Testis (tissue), 3 donors: ENCODE results near the gene RAPGEF5. TPM values are rescaled to one million over a fixed set of nuclear protein-coding genes. Genes with fewer than 3 reads are reported as not detected.

ENCODE experiments used
- DNase-seq: peaks from one replicate; pipeline ENCODE4 v3.0.0-alpha.2; 2019
- H3K27ac ChIP-seq, 2 donors: fragments of 200-600 bp; sonication (generic); one replicate each; pipeline ENCODE4 v1.5.1; 2019
- H3K27me3 ChIP-seq: fragments of 200-600 bp; sonication (generic); one replicate; pipeline ENCODE4 v1.5.1; 2019
- H3K36me3 ChIP-seq: fragments of 200-600 bp; sonication (generic); one replicate; pipeline ENCODE4 v1.5.1; 2017; ENCODE audit warnings: low read depth; ENCODE audit errors: missing control alignments
- H3K4me1 ChIP-seq: fragments of 200-600 bp; sonication (generic); one replicate; pipeline ENCODE4 v1.5.1; 2019
- H3K4me3 ChIP-seq, 2 donors: fragments of 200-600 bp; sonication (generic); one replicate each; pipeline ENCODE4 v1.5.1; 2017 to 2019
- H3K9me3 ChIP-seq: fragments of 200-600 bp; sonication (generic); one replicate; pipeline ENCODE4 v1.5.1; 2017
- POLR2A ChIP-seq: fragments of 450-650 bp; IDR thresholded peaks from one replicate; pipeline ENCODE4 v1.6.1; 2017; ENCODE audit warnings: antibody characterized with exemption, mild to moderate bottlenecking, moderate library complexity
- whole genome bisulfite sequencing, 2 donors: methylation state at CpG; one replicate each; pipeline ENCODE4 v1.1.5; 2018; 5-methylcytosine and 5-hydroxymethylcytosine counted together
- intact Hi-C: fragments of 100-400 bp; cut with DNase I; formaldehyde crosslinking; loops from one replicate; pipeline ENCODE4 v1.15.1; 2023; ENCODE audit warnings: low total_unique reads
- polyA plus RNA-seq: library from polyadenylated mRNA; stranded (reverse); fragments of 350-450 nt; fragmentation: Illumina TruSeq; extraction: RNeasy Lipid Tissue Mini Kit (QIAGEN cat#74804); gene quantifications from one replicate; pipeline ENCODE4 v1.2.3, GENCODE V29; 2014; ENCODE audit warnings: low read depth, low replicate concordance; ENCODE audit not compliant: insufficient read depth
- total RNA-seq, 2 donors: library from RNA; depleted of rRNA; stranded (reverse); fragments of >200 nt; gene quantifications; one replicate each; pipeline ENCODE4 v1.2.3, GENCODE V29; 2016
- TF ChIP-seq, protein P1 (sequence below), 3 experiments: fragments of 450-650 bp in 2 of 3; fragments of 200-600 bp in 1 of 3; sonication (generic) in 1 of 3; IDR thresholded peaks; one replicate each; pipeline ENCODE4 v1.5.1; 2016 to 2019; ENCODE audit warnings: antibody characterized with exemption in 3 of 3, mild to moderate bottlenecking in 2 of 3, moderate library complexity in 1 of 3

Gene RAPGEF5
- total and polyA plus RNA-seq, 3 donors from 2014 or later = 16.8 to 67.5 (median 63.8) TPM

DNA sequence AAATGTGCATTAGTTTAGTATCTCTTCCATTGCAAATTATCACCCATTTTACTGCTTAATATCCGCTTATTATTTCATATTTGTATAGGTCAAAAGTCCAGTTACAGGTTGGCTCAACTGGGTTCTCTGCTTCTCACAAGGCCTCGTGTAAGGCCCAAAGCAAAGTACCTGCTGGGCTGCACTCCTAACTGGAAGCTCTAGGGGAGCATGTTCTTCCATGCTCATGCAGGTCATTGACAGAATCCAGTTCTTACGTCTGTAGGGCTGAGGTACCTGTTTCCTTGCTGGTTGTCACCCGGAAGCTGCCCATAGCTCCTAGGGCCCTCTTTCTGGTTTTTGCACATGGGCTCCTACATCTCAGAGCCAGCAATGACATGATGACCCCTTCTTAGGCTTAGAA lies 79.6 kb downstream of the RAPGEF5 start:
- H3K4me3 ChIP-seq = no peak overlapping the region
- H3K27me3 ChIP-seq = no peaks in the 10 kb centered on the region
- no peaks in the 10 kb centered on the region for H3K4me1 ChIP-seq
- no peak for DNase-seq
- intact Hi-C loops = no loop called here
- no peak overlapping the region for H3K27ac ChIP-seq
- no peaks in the 10 kb centered on the region for H3K9me3 ChIP-seq
- no peaks in the 10 kb centered on the region for H3K36me3 ChIP-seq
- TF ChIP-seq, protein P1, sequence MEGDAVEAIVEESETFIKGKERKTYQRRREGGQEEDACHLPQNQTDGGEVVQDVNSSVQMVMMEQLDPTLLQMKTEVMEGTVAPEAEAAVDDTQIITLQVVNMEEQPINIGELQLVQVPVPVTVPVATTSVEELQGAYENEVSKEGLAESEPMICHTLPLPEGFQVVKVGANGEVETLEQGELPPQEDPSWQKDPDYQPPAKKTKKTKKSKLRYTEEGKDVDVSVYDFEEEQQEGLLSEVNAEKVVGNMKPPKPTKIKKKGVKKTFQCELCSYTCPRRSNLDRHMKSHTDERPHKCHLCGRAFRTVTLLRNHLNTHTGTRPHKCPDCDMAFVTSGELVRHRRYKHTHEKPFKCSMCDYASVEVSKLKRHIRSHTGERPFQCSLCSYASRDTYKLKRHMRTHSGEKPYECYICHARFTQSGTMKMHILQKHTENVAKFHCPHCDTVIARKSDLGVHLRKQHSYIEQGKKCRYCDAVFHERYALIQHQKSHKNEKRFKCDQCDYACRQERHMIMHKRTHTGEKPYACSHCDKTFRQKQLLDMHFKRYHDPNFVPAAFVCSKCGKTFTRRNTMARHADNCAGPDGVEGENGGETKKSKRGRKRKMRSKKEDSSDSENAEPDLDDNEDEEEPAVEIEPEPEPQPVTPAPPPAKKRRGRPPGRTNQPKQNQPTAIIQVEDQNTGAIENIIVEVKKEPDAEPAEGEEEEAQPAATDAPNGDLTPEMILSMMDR (IDR thresholded peaks at IDR 0.05) = no peak
- 95 to 96% methylated on average over 4 of the region's 4 CpGs for WGBS, 2 donors

DNA sequence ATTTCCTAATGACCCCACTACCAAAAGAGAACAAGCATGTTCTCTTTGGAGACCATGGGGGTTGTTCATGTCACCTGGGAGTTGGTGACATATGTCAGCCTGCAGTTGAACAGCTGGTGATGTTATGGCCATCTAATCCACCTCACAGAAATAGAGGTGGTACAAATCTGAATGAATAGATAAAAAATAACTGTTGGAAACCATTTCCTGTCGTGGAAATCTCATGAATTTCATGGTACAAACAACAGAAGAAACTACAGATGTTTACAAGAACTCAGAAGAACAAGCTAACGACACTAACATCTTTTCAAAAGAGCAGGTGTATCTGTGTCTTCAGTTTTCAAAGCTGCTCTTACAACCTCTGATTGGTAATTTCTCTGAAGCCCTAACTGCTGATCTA lies 81.3 kb downstream of the RAPGEF5 start:
- Histone ChIP-seq H3K9me3 (no peaks in the 10 kb centered on the region), H3K36me3 (no peaks in the 10 kb centered on the region), H3K27me3 (no peaks in the 10 kb centered on the region), H3K4me1 (no peaks in the 10 kb centered on the region), H3K27ac (no peak overlapping the region), H3K4me3 (no peak overlapping the region)
- intact Hi-C loops = no loop called here
- TF ChIP-seq POLR2A = no peak
- TF ChIP-seq, protein P1 (IDR thresholded peaks at IDR 0.05) = no peak
- 91 to 94% methylated on average over 2 of the region's 2 CpGs for WGBS, 2 donors
- DNase-seq = no peak

DNA sequence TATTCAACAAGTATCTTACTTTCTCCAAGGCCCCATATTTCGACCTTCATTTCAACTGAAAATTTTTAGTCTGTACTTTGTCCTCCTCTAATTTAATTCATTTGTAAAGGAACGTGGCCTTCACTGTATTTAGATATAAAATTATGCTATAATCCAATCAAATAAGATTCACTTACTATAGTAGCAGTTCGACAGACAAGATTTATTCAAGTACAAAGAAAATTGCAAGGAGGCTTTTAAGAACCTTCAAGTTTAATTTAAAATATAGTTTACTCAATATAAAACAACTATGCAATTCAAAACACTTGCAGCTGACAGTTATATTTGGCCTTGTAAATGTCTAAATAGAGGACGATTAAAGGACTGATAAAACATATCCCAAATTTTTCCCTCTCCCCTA lies 85.6 kb downstream of the RAPGEF5 start:
- no peak for TF ChIP-seq POLR2A
- TF ChIP-seq, protein P1 (IDR thresholded peaks at IDR 0.05) = no peak
- H3K27me3 ChIP-seq = no peaks in the 10 kb centered on the region
- H3K36me3 ChIP-seq = no peaks in the 10 kb centered on the region
- 79% methylated on average over 4 of the region's 4 CpGs for WGBS, 2 donors
- H3K9me3 ChIP-seq = no peaks in the 10 kb centered on the region
- no peak overlapping the region for H3K27ac ChIP-seq
- intact Hi-C loops = no loop called here
- H3K4me3 ChIP-seq = no peak overlapping the region
- no peaks in the 10 kb centered on the region for H3K4me1 ChIP-seq
- DNase-seq = no peak

DNA sequence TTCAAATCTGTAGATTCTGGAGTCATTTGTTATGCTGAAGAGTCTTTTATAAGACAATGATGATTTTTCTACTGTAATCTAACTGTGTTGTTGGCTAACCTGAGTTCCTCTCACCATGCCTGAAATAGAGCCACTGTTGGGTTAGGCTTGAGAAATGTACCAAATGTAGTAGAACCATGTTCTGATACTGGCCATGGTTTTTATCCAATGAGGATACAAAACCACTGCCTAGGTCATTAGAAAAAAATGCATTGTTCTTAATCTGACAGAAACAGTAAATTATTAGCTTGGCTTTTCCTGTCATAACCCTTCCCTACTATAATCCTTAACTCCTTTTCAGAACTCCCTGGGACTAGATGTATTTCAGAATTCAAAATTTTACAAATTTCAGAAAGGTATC lies 86.6 kb downstream of the RAPGEF5 start:
- intact Hi-C loops = no loop called here
- DNase-seq = no peak
- TF ChIP-seq POLR2A = no peak
- TF ChIP-seq, protein P1 (IDR thresholded peaks at IDR 0.05) = no peak
- H3K27me3 ChIP-seq = no peaks in the 10 kb centered on the region
- no peaks in the 10 kb centered on the region for H3K36me3 ChIP-seq
- no peaks in the 10 kb centered on the region for H3K9me3 ChIP-seq
- H3K4me1 ChIP-seq = no peaks in the 10 kb centered on the region
- no peak overlapping the region for H3K4me3 ChIP-seq
- no peak overlapping the region for H3K27ac ChIP-seq

DNA sequence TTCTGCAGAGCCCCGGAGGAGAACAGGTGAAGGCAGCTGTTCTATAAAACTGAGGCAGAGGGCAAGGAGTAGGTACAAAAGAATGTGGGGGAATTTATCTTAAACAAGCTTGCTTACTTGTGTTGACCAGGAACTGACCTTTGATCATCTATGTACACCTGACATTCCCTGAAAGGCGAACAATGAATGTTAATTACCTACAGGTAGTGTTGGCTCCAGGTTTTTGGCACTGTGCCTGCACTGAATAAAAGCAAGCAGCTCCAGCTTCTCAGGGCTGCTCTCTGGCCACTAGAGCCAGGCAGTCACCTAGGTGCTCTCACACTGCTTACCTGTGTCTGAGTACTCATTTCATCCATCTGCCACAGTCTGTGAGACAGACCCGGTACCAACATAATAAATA lies 87.0 kb downstream of the RAPGEF5 start:
- Histone ChIP-seq H3K4me3 (no peak overlapping the region), H3K36me3 (no peaks in the 10 kb centered on the region), H3K9me3 (no peaks in the 10 kb centered on the region), H3K27ac (no peak overlapping the region), H3K27me3 (no peaks in the 10 kb centered on the region), H3K4me1 (no peaks in the 10 kb centered on the region)
- DNase-seq = no peak
- intact Hi-C loops = no loop called here
- 96 to 100% methylated on average over 3 of the region's 3 CpGs for WGBS, 2 donors
- no peak for TF ChIP-seq POLR2A
- TF ChIP-seq, protein P1 (IDR thresholded peaks at IDR 0.05) = no peak
